ENCODE data around the gene SLC2A4.
"Not testable (repeated sequence)": the region's sequence is repeated elsewhere in the genome, so short reads cannot be mapped to it uniquely, and the experiment has no call there.

The SLC2A4 gene

DNA sequence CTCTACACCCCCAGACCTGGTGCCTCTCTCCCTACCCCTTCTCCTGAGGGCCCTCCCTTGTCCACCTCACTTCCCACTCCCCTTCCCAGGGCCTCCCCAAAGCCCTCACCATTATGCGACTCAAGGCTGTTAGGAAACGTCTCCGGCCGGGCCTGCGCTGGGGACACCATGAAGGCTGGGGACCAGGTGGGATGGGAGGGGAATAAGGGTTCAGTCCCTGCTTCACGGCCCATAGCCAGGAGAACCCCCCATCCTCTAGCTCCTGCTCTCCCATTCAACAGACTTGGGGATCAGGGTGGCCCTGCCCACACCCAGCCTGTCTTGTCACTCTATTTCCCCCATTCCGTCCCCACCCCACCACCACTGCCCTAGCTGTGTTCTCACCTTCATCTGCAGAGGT lies 45.5 kb downstream of the SLC2A4 start:
- DNase-seq = no peak

DNA sequence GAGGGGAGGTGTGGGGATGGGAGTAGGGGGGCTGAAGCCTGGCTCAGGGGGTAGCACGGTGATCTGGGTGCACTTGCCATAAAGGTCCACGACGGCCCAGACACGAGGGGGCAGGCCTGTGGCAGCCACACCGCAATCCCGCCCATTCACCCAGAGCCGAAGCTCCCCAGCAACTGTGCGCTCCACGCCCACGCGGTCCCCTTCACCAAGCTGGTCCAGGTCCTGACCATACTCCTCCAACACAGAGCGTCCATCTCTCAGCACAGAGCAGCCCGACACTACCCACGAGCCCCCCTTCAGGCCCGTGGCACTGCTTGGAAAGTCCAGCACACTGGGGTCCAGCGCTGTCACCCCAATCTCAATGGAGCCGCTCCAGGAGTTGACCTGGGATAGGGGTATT lies 46.0 kb downstream of the SLC2A4 start:
- DNase-seq = no peak

DNA sequence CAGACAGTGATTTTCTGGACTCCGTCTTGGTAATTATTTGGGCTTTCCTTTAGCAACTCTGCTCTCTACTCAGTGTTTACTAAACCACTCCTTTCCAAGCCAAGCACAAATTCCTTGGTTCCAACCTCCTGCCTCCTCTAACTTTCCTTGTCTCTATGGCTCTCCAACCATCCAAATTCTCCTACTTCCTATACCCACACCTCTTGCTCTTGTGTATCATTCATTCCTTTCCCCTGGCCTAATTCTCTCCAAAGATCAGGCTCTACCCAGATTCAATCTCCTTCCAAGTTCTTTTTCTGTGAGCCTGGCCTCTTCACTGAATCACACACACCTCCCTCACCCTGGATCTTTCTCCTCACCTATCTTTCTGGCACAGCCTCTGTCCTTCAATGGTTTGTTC lies 46.5 kb downstream of the SLC2A4 start:
- DNase-seq = no peak

DNA sequence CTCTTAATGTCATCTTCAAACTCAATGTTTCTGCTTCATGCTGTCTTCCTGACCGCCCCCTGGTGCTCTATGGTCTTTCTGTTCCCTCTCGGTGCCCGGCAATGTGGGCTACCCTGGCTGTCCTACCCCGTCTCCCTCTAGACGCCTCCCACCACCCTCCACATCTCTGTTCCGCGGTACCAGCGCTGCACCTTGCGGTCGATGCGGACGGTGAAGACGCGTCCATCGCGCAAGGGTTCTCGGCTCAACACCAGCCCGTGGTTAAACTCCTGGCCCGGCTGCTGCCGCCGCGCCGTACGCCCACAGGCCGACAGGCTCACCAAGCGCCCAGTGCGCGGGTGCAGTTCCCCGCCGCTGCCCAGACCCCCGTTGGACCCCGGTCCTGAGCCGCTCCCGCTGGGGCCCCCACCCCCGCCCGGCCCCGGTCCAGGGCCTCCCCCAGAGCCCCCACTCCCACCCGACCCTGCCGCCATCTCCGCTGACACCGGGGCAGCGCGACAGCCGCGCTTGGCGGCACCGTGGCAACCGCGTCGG lies 47.4 kb downstream of the SLC2A4 start, which contains the start of gene NEURL4:
NEURL4 (minus strand) TSS at position 496 of the 534 bp plus-strand sequence; CDS start at position 473, 23 bp downstream.
- no peak for DNase-seq

DNA sequence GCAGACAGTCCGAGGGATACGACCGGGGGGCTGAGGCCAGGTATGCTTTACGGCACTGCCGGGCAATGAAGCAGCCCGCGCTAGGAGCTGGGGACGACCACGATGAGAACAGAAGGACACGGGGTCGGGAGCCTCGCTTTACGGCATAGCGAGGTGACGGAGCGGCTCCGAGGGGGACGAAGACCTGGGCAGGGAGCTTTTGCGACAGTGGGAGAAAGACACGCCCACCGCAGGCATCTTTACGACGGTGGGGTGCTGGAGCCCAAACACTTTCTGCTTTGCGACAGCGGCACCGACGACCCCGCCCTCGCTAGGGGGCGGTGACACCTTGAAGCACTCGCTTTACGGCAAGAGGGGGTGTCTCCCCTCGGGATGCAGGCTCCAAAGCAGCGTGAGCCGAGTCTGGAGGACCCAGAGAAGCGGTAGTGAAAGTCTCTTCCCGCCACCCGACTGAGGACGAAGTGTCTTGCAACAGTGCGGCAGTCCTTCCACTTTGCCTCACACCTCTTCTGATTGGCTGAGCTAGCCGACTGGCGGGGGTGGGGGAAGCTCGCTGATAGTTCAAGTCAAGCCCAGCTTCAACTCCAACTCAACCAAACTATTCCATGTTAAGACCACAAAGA lies 48.0 kb downstream of the SLC2A4 start:
- DNase-seq = peak; percentile 100

DNA sequence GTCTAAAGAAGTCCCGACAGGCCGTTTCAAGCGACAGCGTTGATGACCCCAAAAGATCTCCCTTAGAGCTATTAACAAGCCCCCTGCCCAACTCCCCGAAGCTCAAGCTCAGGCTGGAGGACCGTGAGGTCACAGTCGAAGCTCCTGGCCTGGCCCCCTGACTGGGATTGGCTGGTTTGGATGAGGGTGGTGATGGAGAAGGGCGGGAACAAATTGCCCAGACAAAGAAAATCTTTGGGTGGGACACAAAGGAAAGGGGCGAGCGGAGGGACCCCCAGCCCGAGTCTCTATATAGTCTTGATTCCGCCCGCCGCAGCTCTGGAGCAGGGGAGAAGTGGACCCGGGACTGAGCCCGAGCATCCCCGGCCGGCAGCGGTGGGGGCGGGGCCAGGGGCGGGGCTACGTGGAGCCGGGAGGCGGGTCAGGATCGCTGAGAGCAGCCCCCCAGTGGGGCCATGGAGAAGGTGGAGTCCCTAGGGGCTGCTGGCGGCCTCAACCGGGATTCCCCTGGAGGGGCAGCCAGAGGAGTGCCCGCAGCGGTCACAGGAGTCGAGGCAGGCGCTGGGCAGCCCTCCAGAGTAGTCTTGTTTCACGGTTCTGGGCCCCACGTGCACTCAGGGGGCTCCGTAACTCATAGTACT lies 48.6 kb downstream of the SLC2A4 start:
- DNase-seq = peak; percentile 84

DNA sequence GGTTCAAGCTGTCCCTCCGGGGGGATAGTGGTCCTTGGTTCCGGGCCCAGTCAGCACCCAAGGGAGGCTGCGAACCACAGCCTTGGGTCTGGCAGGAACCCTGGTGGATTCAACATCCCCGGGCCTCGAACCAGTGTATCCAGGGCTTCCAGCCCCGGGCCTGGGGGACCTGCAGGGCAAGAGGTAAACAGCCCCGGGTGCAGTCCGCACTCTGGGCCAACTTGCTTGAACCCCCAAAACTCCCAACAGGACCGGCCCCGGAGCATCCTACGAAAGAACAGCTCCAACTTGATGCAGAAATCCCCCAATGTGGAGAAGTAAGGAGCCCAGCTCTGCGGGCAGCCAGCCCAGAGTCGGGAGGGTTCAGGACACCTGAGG lies 49.1 kb downstream of the SLC2A4 start:
- no peak for DNase-seq

DNA sequence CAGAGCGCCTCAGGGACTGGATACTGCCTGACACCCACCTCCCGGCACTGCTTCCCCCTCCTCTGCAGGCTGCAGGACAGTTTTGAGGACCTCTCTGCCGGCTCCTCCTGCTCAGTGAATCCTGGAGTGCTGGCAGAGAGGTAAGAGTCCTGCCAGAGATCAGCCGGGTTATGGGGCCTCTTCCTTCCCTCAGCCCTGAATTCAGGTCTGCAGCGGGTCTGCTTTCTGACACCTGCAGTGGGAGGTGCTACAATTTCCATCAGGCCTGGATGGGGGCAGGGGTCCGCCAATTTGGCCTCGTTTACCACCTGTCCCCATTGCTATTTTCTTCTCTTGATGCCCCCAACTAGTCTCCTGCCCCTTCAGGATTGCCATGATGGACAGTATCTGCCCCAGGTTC lies 50.6 kb downstream of the SLC2A4 start:
- no peak for DNase-seq

DNA sequence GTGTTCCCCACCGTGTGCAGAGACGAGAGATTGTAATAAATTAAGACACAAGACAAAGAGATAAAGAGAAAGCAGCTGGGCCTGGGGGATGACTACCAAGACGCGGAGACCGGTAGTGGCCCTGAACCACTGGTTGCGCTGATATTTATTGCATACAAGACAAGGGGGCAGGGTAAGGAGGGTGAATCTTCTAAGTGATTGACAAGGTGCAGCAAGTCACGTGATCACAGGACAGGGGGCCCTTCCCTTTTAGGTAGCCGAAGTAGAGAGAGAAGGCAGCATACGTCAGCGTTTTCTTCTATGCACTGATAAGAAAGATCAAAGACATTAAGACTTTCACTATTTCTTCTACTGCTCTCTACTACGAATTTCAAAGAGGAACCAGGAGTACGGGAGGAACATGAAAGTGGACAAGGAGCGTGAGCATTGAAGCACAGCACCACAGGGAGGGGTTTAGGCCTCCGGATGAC lies 51.1 kb downstream of the SLC2A4 start:
- DNase-seq = not testable (repeated sequence)

DNA sequence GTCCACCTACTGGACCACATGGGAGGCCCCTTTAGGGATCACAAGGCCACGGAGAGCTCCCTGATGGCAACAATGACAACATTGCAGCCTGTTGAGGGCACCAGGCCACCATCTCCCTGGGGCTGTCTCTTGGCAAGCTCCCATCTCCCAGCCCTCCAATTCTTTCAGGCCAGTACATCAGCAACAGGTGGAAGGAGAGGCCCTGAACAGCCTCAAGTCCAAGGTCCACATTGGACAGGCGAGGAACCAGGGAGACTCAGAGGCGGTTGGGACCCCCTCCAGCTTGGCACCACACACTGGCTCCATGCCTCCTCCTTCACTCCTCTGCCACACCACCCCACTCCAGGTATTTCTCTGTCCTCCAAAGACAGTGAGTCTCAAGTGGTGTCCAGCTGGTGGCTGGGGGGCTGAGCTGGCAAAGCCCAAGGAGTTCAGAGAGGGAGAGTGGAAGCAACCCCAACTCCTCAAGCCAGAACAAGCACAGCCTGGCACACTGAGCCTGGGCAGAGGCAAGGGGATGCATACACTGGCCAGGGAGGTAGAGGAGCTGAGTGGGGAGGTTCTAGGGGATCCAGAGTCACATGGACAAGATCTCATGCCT lies 53.5 kb downstream of the SLC2A4 start:
- DNase-seq = no peak

DNA sequence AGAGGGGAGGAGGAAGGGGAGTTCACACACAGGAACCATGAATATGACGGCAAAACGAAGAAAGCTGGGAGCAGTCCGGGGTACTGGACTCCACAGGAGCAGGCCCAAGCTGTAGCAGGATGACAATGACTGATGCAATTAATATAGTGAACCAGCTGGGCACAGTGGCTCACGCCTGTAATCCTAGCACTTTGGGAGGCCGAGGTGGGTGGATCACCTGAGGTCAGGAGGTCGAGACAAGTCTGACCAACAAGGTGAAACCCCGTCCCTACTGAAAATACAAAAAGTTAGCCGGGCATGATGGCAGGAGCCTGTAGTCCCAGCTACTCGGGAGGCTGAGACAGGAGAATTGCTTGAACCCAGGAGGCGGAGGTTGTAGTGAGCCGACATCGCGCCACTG lies 54.2 kb downstream of the SLC2A4 start:
- not testable (repeated sequence) for DNase-seq

DNA sequence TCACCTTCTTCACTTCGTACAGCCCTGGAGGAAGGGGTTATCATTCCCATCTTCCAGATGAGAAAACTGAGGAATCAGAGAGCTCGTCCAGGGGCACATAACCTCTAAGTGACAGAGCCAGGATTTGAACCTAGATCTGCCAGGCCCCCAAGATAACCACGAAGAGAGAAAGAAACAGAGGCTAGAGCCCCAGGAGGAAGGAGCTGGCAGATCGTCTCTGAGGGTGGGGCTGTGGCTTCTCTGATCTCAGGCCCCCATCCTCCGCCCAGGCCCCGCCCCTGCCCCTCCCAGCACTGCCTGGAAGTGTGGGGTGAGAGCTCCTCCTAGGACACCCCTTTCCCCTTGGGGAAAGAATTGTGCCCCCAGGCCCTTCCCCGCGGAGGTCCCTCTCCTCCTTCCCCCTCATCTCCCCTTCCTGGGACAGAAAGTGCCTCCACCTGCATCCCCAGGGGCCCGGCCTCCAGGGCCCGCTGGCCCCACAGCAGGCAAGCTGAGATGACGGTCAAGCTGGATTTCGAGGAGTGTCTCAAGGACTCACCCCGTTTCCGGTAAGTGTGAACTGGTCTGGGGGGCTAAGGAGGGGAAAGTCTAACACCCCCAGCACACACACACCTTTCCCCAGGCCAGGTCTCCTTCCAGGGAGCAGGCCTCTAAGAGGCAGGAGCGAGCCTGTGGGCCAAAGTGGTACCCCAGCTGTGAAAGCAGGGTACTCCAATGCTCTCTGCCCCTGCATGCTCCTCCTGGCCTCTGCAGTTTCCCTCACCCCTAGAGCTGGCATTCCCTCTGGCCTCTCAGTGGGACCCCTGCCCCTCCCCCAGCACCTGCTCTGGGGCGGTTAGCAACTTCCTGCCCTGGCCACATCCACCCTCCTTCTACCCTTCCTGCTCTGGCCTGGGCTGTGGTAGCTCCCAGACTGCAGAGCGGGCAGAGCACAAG lies 55.0 kb downstream of the SLC2A4 start, which contains the start of gene ACAP1:
ACAP1 (plus strand) TSS at position 290 of the 936 bp plus-strand sequence; CDS start at position 496, 206 bp downstream.
- DNase-seq = no peak

DNA sequence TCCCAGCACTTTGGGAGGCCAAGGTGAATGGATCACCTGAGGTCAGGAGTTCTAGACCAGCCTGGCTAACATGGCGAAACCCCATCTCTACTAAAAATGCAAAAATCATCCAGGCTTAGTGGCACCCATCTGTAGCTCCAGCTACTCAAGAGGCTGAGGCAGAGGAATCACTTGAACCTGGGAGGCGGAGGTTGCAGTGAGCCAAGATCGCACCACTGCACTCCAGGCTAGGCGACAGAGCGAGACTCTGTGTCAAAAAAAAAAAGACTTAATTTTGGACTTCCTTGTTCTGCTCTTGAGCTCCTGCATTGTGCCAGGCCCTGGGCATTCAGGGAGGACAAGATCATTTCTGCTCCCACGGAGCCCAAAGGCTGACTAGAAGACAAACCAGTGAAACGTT lies 56.1 kb downstream of the SLC2A4 start:
- DNase-seq = not testable (repeated sequence)
